Keratinocyte (primary cell): ENCODE results near the gene AMMECR1. TPM values are rescaled to one million over a fixed set of nuclear protein-coding genes. Genes with fewer than 3 reads are reported as not detected.
"Not testable (repeated sequence)": the region's sequence is repeated elsewhere in the genome, so short reads cannot be mapped to it uniquely, and the experiment has no call there.

ENCODE experiments used
- DNase-seq: peaks from one replicate; pipeline ENCODE4 v3.0.0-alpha.2; 2011; ENCODE audit warnings: low read depth, missing footprints, low spot score
- FAIRE-seq: peaks from 2 replicates; lab custom pipeline; 2011; peaks lifted over from hg19 to GRCh38; lab: Jason Lieb, UNC
- H2AFZ ChIP-seq: 2 replicates; pipeline ENCODE4 v1.6.0; 2012; ENCODE audit warnings: low read length, control low read depth, inconsistent platforms; ENCODE audit not compliant: control insufficient read depth
- H3K27ac ChIP-seq: 2 replicates; pipeline ENCODE4 v1.5.1; 2011; ENCODE audit warnings: low read length; ENCODE audit not compliant: control insufficient read depth, insufficient read depth
- H3K27me3 ChIP-seq: 3 replicates; pipeline ENCODE4 v1.6.0; 2011; ENCODE audit warnings: low read length; ENCODE audit not compliant: control insufficient read depth, insufficient read depth; ENCODE audit errors: extremely low read depth
- H3K36me3 ChIP-seq, 2 experiments: 2 replicates in 1 of 2; 3 replicates in 1 of 2; pipeline ENCODE4 v1.5.1; 2011; ENCODE audit warnings: low read length in 2 of 2, mild to moderate bottlenecking in 1 of 2; ENCODE audit not compliant: control insufficient read depth in 2 of 2, insufficient read depth in 2 of 2; ENCODE audit errors: extremely low read depth in 1 of 2
- H3K4me1 ChIP-seq: 3 replicates; pipeline ENCODE4 v1.5.1; 2011; ENCODE audit warnings: low read length; ENCODE audit not compliant: control insufficient read depth, insufficient read depth; ENCODE audit errors: extremely low read depth
- H3K4me2 ChIP-seq: 3 replicates; pipeline ENCODE4 v1.6.0; 2011; ENCODE audit warnings: low read depth, low read length; ENCODE audit not compliant: control insufficient read depth, insufficient read depth; ENCODE audit errors: extremely low read depth
- H3K4me3 ChIP-seq, 3 experiments: fragments of 200-600 bp in 1 of 3; sonication (generic) in 1 of 3; 2 replicates in 2 of 3; 3 replicates in 1 of 3; pipeline ENCODE4 v1.5.1; 2011 to 2016; ENCODE audit warnings: low read length in 3 of 3, mild to moderate bottlenecking in 3 of 3, control low read depth in 2 of 3, inconsistent platforms in 1 of 3, low read depth in 1 of 3, mixed read lengths in 1 of 3, mixed run types in 1 of 3, moderate library complexity in 1 of 3; ENCODE audit not compliant: control insufficient read depth in 2 of 3, insufficient read depth in 2 of 3; ENCODE audit errors: extremely low read depth in 1 of 3
- H3K79me2 ChIP-seq: 2 replicates; pipeline ENCODE4 v1.6.0; 2012; ENCODE audit warnings: low read length; ENCODE audit not compliant: control insufficient read depth, insufficient read depth
- H3K9ac ChIP-seq: 3 replicates; pipeline ENCODE4 v1.6.0; 2011; ENCODE audit warnings: low read length; ENCODE audit not compliant: control insufficient read depth, insufficient read depth; ENCODE audit errors: extremely low read depth
- H3K9me1 ChIP-seq: 3 replicates; pipeline ENCODE4 v1.6.0; 2011; ENCODE audit warnings: low read length; ENCODE audit not compliant: control insufficient read depth, insufficient read depth; ENCODE audit errors: extremely low read depth
- H3K9me3 ChIP-seq: 2 replicates; pipeline ENCODE4 v1.5.1; 2012; ENCODE audit warnings: low read depth, low read length; ENCODE audit not compliant: control insufficient read depth
- H4K20me1 ChIP-seq: 3 replicates; pipeline ENCODE4 v1.6.0; 2011; ENCODE audit warnings: low read length; ENCODE audit not compliant: control insufficient read depth, insufficient read depth; ENCODE audit errors: extremely low read depth
- CTCF ChIP-seq, 3 experiments: IDR thresholded peaks in 1 of 3; conservative IDR thresholded peaks in 1 of 3; optimal IDR thresholded peaks in 1 of 3; 2 replicates in 2 of 3; 3 replicates in 1 of 3; pipeline versions ENCODE3 to v1.5.1; 2011; ENCODE audit warnings: low read length in 3 of 3, mild to moderate bottlenecking in 3 of 3, moderate library complexity in 2 of 3, control low read depth in 1 of 3, inconsistent platforms in 1 of 3; ENCODE audit not compliant: insufficient read depth in 2 of 3; ENCODE audit errors: extremely low read depth in 1 of 3
- EZH2 ChIP-seq: IDR thresholded peaks from one replicate; pipeline ENCODE4 v1.6.1; 2012; ENCODE audit warnings: inconsistent platforms, mild to moderate bottlenecking, low read length, moderate library complexity
- dilution Hi-C: fragments of 300-500 bp; cut with MboI; formaldehyde crosslinking; loops from one replicate; pipeline ENCODE4 v1.7.0; 2020; ENCODE audit warnings: low sequenced_read_pairs; ENCODE audit not compliant: extremely low pct_ligation_motif_present
- polyA plus RNA-seq, 5 experiments: library from polyadenylated mRNA; depleted of rRNA in 3 of 5; stranded (reverse) in 3 of 5; stranded (forward) in 1 of 5; unstranded in 1 of 5; fragments of >200 nt; gene quantifications; 1 replicate in 1 of 5; 2 replicates in 3 of 5; 3 replicates in 1 of 5; pipeline versions ENCODE4 v1.2.1 to v1.2.3, GENCODE V29; 2011 to 2012; ENCODE audit warnings: missing spikeins in 2 of 5, low read depth in 1 of 5, low replicate concordance in 1 of 5

AMMECR1 gene
- polyA plus RNA-seq, 1 donor (not counting 4 experiments of a cell fraction or from before 2014, with no cell fraction given) = 15.5 TPM

- Histone ChIP-seq H4K20me1 (no peaks in the 10 kb centered on the region), H3K27ac (peak overlapping the region; percentile 78), H3K4me1 (peaks cover 26% of the 10 kb centered on the region), H2AFZ (no peak overlapping the region), H3K36me3 (no peaks in the 10 kb centered on the region), H3K27me3 (no peaks in the 10 kb centered on the region), H3K4me2 (peak overlapping the region; percentile 75), H3K9ac (peak overlapping the region; percentile 60), H3K9me3 (no peaks in the 10 kb centered on the region), H3K79me2 (peaks cover 9% of the 10 kb centered on the region), H3K4me3 (peak overlapping the region in 1 of 3 experiments; percentile 14), H3K9me1 (no peaks in the 10 kb centered on the region)
- no peak for DNase-seq
- TF ChIP-seq CTCF (optimal IDR thresholded peaks at IDR 0.05 in 1 of 3, IDR thresholded peaks at IDR 0.05 in 1 of 3, conservative IDR thresholded peaks at IDR 0.05 in 1 of 3; ENCODE audit: extremely low read depth in 1 of 3, insufficient read depth in 2 of 3, low read length in 3 of 3) (no peak), EZH2 (no peak)
- dilution Hi-C loops = no loop called here
- peak; percentile 26 for FAIRE-seq
Observed at GRCh38 chrX:110241816-110242215, 76.1 kb downstream of the AMMECR1 start.

DNA sequence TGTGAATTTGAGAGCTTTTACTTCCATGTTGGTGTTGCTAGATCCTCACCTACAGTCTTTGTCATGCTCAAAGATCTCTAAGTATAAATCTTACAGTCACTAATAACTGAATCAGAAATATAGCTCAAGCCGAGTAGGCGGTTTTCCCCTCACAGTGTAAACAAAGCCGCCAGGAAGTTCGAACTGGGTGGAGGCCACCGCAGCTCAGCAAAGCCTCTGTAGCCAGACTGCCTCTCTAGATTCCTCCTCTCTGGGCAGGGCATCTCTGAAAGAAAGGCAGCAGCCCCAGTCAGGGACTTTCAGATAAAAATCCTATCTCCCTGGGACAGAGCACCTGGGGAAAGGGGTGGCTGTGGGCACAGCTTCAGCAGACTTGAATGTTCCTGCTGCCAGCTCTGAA, 79.6 kb downstream of the AMMECR1 start:
- H3K9me1 ChIP-seq, H2AFZ ChIP-seq, H3K9ac ChIP-seq, H3K79me2 ChIP-seq, H3K4me3 ChIP-seq, H3K4me2 ChIP-seq, H3K36me3 ChIP-seq, DNase-seq, H3K9me3 ChIP-seq, H4K20me1 ChIP-seq, H3K27me3 ChIP-seq, H3K27ac ChIP-seq, FAIRE-seq, dilution Hi-C loops: not testable (repeated sequence)
- H3K4me1 ChIP-seq = peaks cover 18% of the 10 kb centered on the region

DNA sequence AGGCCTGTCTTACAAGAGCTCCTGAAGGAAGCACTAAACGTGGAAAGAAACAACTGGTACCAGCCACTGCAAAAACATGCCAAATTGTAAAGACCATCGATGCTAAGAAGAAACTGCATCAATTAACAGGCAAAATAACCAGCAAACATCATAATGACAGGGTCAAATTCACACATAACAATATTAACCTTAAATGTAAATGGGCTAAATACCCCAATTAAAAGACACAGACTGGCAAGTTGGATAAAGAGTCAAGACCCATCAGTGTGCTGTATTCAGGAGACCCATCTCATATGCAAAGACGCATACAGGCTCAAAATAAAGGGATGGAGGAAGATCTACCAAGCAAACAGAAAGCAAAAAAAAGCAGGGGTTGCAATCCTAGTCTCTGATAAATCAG, 86.4 kb downstream of the AMMECR1 start:
- H2AFZ ChIP-seq, H3K79me2 ChIP-seq, dilution Hi-C loops, H3K9ac ChIP-seq, H3K27me3 ChIP-seq, H3K9me1 ChIP-seq, H3K4me2 ChIP-seq, H3K27ac ChIP-seq, H4K20me1 ChIP-seq, DNase-seq, H3K36me3 ChIP-seq, FAIRE-seq, H3K4me3 ChIP-seq, H3K9me3 ChIP-seq: not testable (repeated sequence)
- H3K4me1 ChIP-seq = peaks cover 18% of the 10 kb centered on the region

DNA sequence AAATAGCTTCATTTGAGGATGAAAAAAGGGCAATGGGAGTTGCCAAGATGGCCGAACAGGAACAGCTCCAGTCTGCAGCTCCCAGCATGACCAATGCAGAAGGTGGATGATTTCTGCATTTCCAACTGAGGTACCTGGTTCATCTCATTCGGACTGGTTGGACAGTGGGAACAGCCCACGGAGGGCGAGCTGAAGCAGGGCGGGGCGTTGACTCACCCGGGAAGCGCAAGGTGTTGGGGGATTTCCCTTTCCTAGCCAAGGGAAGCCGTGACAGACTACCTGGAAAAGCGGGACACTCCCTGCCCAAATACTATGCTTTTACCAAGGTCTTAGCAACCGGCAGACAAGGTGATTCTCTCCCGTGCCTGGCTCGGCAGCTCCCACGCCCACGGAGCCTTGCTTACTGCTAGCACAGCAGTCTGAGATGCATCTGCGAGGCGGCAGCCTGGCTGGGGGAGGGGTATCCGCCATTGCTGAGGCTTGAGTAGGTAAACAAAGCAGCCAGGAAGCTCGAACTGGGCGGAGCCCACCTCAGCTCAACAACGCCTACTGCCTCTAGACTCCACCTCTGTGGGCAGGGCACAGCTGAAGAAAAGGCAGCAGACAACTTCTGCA, 88.3 kb downstream of the AMMECR1 start:
- dilution Hi-C loops, H3K9me3 ChIP-seq, DNase-seq, H3K79me2 ChIP-seq, FAIRE-seq, H3K27me3 ChIP-seq, H3K36me3 ChIP-seq, H3K9me1 ChIP-seq, H4K20me1 ChIP-seq: not testable (repeated sequence)
- Histone ChIP-seq H2AFZ (peak overlapping the region; percentile 54), H3K4me2 (peak overlapping the region; percentile 71), H3K4me1 (peaks cover 18% of the 10 kb centered on the region), H3K27ac (peak overlapping the region; percentile 88), H3K4me3 (peak overlapping the region; percentile 8 to 57 (median 37)), H3K9ac (peak overlapping the region; percentile 80)
